Naive thymus-derived CD8-positive, alpha-beta T cell (primary cell): ENCODE data around the gene DERL2. TPM values are rescaled to one million over a fixed set of nuclear protein-coding genes. Genes with fewer than 3 reads are reported as not detected.

ENCODE experiments used
- ATAC-seq, 2 donors: fragments of 150-1000 bp; cut with Tn5 transposase in 1 of 2; sonication (Bioruptor Pico), chemical (Tn5 transposase) in 1 of 2; 1 replicate in 1 of 2; 2 replicates in 1 of 2; pipeline ENCODE4 v1.10.0; 2021; ENCODE audit warnings: mild to moderate bottlenecking in 2 of 2, moderate library complexity in 2 of 2
- POLR2A ChIA-PET: fragments of 350-600 bp; sonication (Branson Sonifier 250); formaldehyde crosslinking; loops from one replicate; lab custom pipeline; 2021; ENCODE audit warnings: antibody characterized with exemption; lab: Charles Lee
- DNase-seq, 10 donors: peaks; one replicate each; pipeline versions ENCODE4 v3.0.0 to v3.0.0-alpha.2; 2020 to 2022
- H3K27ac Mint-ChIP-seq, 10 donors: one replicate each; pipeline ENCODE4 v1.8.0; 2020 to 2022; ENCODE audit warnings: mild to moderate bottlenecking in 10 of 10, mixed read lengths in 10 of 10, moderate library complexity in 4 of 10, inconsistent platforms in 1 of 10
- H3K27me3 Mint-ChIP-seq, 5 donors: one replicate each; pipeline ENCODE4 v1.8.0; 2021 to 2022; ENCODE audit warnings: mixed read lengths in 5 of 5
- H3K36me3 Mint-ChIP-seq, 3 donors: one replicate each; pipeline ENCODE4 v1.8.0; 2020 to 2022; ENCODE audit warnings: mixed read lengths in 3 of 3, mild to moderate bottlenecking in 2 of 3, inconsistent platforms in 1 of 3
- H3K4me1 Mint-ChIP-seq, 4 donors: one replicate each; pipeline ENCODE4 v1.8.0; 2021 to 2022; ENCODE audit warnings: mixed read lengths in 4 of 4
- H3K4me3 Mint-ChIP-seq, 10 donors: one replicate each; pipeline ENCODE4 v1.8.0; 2020 to 2022; ENCODE audit warnings: mild to moderate bottlenecking in 10 of 10, mixed read lengths in 10 of 10, moderate library complexity in 6 of 10, inconsistent platforms in 1 of 10
- H3K9me3 Mint-ChIP-seq, 9 donors: one replicate each; pipeline ENCODE4 v1.8.0; 2020 to 2022; ENCODE audit warnings: mixed read lengths in 9 of 9, mild to moderate bottlenecking in 3 of 9, inconsistent platforms in 1 of 9, moderate library complexity in 1 of 9
- polyA plus RNA-seq, 3 donors: library from polyadenylated mRNA; unstranded; fragments of 300-500 nt; fragmentation: Illumina TruSeq; gene quantifications; one replicate each; pipeline ENCODE4 v1.2.3, GENCODE V29; 2021
- total RNA-seq, 8 experiments: library from RNA in 2 of 8; stranded (reverse) in 2 of 8; gene quantifications; one replicate each; pipeline ENCODE4 v1.2.3 and lab custom pipeline; 2021 to 2026

Gene DERL2
- total and polyA plus RNA-seq, 5 experiments from 2014 or later, result 56.5 to 86.7 (median 74.1) TPM

GRCh38 chr17:5500247-5500588, 14.2 kb upstream of the DERL2 start:
- DNase-seq (peak in 2 of 10 donors; percentile 22 to 30), ATAC-seq (no peak)
- no peaks in the 10 kb centered on the region for H3K27me3 Mint-ChIP-seq
- H3K9me3 Mint-ChIP-seq, result no peaks in the 10 kb centered on the region
- H3K4me1 Mint-ChIP-seq, result peaks cover 9 to 26% (median 20%) of the 10 kb centered on the region in 4 donors
- peak overlapping the region; percentile 81 to 98 (median 96) for H3K27ac Mint-ChIP-seq
- POLR2A ChIA-PET, result interaction anchor here (0.7 to 6.4 kb wide), 5 partner anchors 13 to 84 kb away, joined by 3 to 63 read pairs (median 4); partner anchors contain the start of genes DERL2, MIS12 and NLRP1
- peak overlapping the region; percentile 90 to 99 (median 96) for H3K4me3 Mint-ChIP-seq
- peaks cover 0 to 31% (median 0%) of the 10 kb centered on the region in 3 donors for H3K36me3 Mint-ChIP-seq

GRCh38 chr17:5499476-5500231, 13.7 kb upstream of the DERL2 start:
- no peaks in the 10 kb centered on the region for H3K9me3 Mint-ChIP-seq
- no peak for ATAC-seq
- POLR2A ChIA-PET, result interaction anchor here (0.6 to 6.4 kb wide), 6 partner anchors 12 to 201 kb away, joined by 3 to 63 read pairs (median 4); partner anchors contain the start of genes DERL2, MIS12 and NLRP1
- H3K36me3 Mint-ChIP-seq, result peaks cover 0 to 30% (median 0%) of the 10 kb centered on the region in 3 donors
- DNase-seq, result peak in 1 of 10 donors; percentile 9
- H3K4me1 Mint-ChIP-seq, result peaks cover 9 to 26% (median 20%) of the 10 kb centered on the region in 4 donors
- peak overlapping the region in 7 of 10 donors; percentile 21 to 96 (median 94) for H3K27ac Mint-ChIP-seq
- H3K4me3 Mint-ChIP-seq, result peak overlapping the region; percentile 90 to 99 (median 96)
- H3K27me3 Mint-ChIP-seq, result no peaks in the 10 kb centered on the region

GRCh38 chr17:5492970-5493369, 7.0 kb upstream of the DERL2 start:
- peak overlapping the region in 1 of 10 donors; percentile 16 for H3K27ac Mint-ChIP-seq
- H3K4me3 Mint-ChIP-seq, result no peak overlapping the region
- H3K4me1 Mint-ChIP-seq, result peaks cover 8 to 16% (median 14%) of the 10 kb centered on the region in 4 donors
- DNase-seq, result no peak
- no peaks in the 10 kb centered on the region for H3K9me3 Mint-ChIP-seq
- POLR2A ChIA-PET, result interaction anchor here (0.7 kb wide), 1 partner anchor 1648 kb away, joined by 4 read pairs; no protein-coding TSS in a partner anchor
- no peak for ATAC-seq
- no peaks in the 10 kb centered on the region for H3K27me3 Mint-ChIP-seq
- H3K36me3 Mint-ChIP-seq, result peaks cover 6 to 31% (median 6%) of the 10 kb centered on the region in 3 donors

GRCh38 chr17:5488752-5489151, 2.8 kb upstream of the DERL2 start:
- H3K9me3 Mint-ChIP-seq, result no peaks in the 10 kb centered on the region
- no peaks in the 10 kb centered on the region for H3K27me3 Mint-ChIP-seq
- peak overlapping the region in 2 of 10 donors; percentile 68 to 69 for H3K4me3 Mint-ChIP-seq
- H3K36me3 Mint-ChIP-seq, result peaks cover 6 to 44% (median 6%) of the 10 kb centered on the region in 3 donors
- DNase-seq (no peak), ATAC-seq (no peak)
- POLR2A ChIA-PET, result interaction anchor here (5.7 kb wide), 1 partner anchor 10 kb away, joined by 63 read pairs; a partner anchor contains a TSS
- H3K27ac Mint-ChIP-seq, result peak overlapping the region in 7 of 10 donors; percentile 56 to 98 (median 81)
- H3K4me1 Mint-ChIP-seq, result peaks cover 15 to 51% (median 49%) of the 10 kb centered on the region in 4 donors

- ATAC-seq (peak; percentile 92 to 93), DNase-seq (peak; percentile 92 to 99 (median 98))
- Mint-ChIP-seq H3K27me3 (no peaks in the 10 kb centered on the region), H3K36me3 (peaks cover 6 to 67% (median 14%) of the 10 kb centered on the region in 3 donors), H3K4me3 (peak within 1 kb of the TSS; percentile 93 to 97 (median 96)), H3K4me1 (peaks cover 19 to 63% (median 61%) of the 10 kb centered on the region in 4 donors), H3K9me3 (no peaks in the 10 kb centered on the region), H3K27ac (peak within 1 kb of the TSS; percentile 96 to 100 (median 98))
- POLR2A ChIA-PET, result interaction anchor here (0.5 to 5.7 kb wide), 15 partner anchors 9 to 1850 kb away, joined by 3 to 63 read pairs (median 5); partner anchors contain the start of genes C1QBP, CTNS, DHX33 and NLRP1
Observed at GRCh38 chr17:5486206-5487124, 487 bp upstream of the DERL2 start, which contains the start of gene MIS12. MIS12 (plus strand) TSS chr17:5486566; CDS start chr17:5488863, 2,297 bp downstream.

GRCh38 chr17:5481451-5481850, 4.5 kb downstream of the DERL2 start:
- POLR2A ChIA-PET, result no interaction called here
- Mint-ChIP-seq H3K4me3 (no peak overlapping the region), H3K4me1 (peaks cover 12 to 61% (median 49%) of the 10 kb centered on the region in 4 donors), H3K27me3 (no peaks in the 10 kb centered on the region), H3K36me3 (peaks cover 0 to 82% (median 26%) of the 10 kb centered on the region in 3 donors), H3K27ac (no peak overlapping the region), H3K9me3 (no peaks in the 10 kb centered on the region)
- DNase-seq (no peak), ATAC-seq (no peak)

- peaks cover 0 to 86% (median 26%) of the 10 kb centered on the region in 3 donors for H3K36me3 Mint-ChIP-seq
- H3K4me3 Mint-ChIP-seq, result no peak overlapping the region
- POLR2A ChIA-PET, result interaction anchor here (0.9 kb wide), 1 partner anchor 12 kb away, joined by 3 read pairs; the partner anchor contains the start of gene DHX33
- peak overlapping the region in 1 of 10 donors; percentile 73 for H3K27ac Mint-ChIP-seq
- no peak for ATAC-seq
- no peak for DNase-seq
- no peaks in the 10 kb centered on the region for H3K27me3 Mint-ChIP-seq
- peaks cover 12 to 61% (median 46%) of the 10 kb centered on the region in 4 donors for H3K4me1 Mint-ChIP-seq
- no peaks in the 10 kb centered on the region for H3K9me3 Mint-ChIP-seq
Observed at GRCh38 chr17:5480962-5481361, 5.0 kb downstream of the DERL2 start.

- Mint-ChIP-seq H3K4me3 (no peak overlapping the region), H3K9me3 (no peaks in the 10 kb centered on the region), H3K4me1 (peaks cover 10 to 42% (median 29%) of the 10 kb centered on the region in 4 donors), H3K27me3 (no peaks in the 10 kb centered on the region), H3K36me3 (peaks cover 0 to 97% (median 28%) of the 10 kb centered on the region in 3 donors), H3K27ac (no peak overlapping the region)
- ATAC-seq, result no peak
- no peak for DNase-seq
- POLR2A ChIA-PET, result no interaction called here
Observed at GRCh38 chr17:5478992-5479391, 7.0 kb downstream of the DERL2 start.

GRCh38 chr17:5473906-5474305, 12.1 kb downstream of the DERL2 start:
- DNase-seq, result no peak
- H3K27ac Mint-ChIP-seq, result peak overlapping the region in 2 of 10 donors; percentile 24 to 25
- no peaks in the 10 kb centered on the region for H3K9me3 Mint-ChIP-seq
- no peak overlapping the region for H3K4me3 Mint-ChIP-seq
- POLR2A ChIA-PET, result no interaction called here
- ATAC-seq, result no peak
- peaks cover 4 to 25% (median 14%) of the 10 kb centered on the region in 4 donors for H3K4me1 Mint-ChIP-seq
- H3K36me3 Mint-ChIP-seq, result peaks cover 0 to 70% (median 16%) of the 10 kb centered on the region in 3 donors
- H3K27me3 Mint-ChIP-seq, result no peaks in the 10 kb centered on the region

GRCh38 chr17:5472511-5472910, 13.5 kb downstream of the DERL2 start:
- Mint-ChIP-seq H3K9me3 (no peaks in the 10 kb centered on the region), H3K4me1 (peaks cover 8 to 25% (median 21%) of the 10 kb centered on the region in 4 donors), H3K4me3 (no peak overlapping the region), H3K36me3 (peaks cover 0 to 57% (median 5%) of the 10 kb centered on the region in 3 donors), H3K27me3 (no peaks in the 10 kb centered on the region), H3K27ac (peak overlapping the region in 1 of 10 donors; percentile 11)
- POLR2A ChIA-PET, result no interaction called here
- ATAC-seq (no peak), DNase-seq (no peak)

- peak; percentile 45 to 46 for ATAC-seq
- DNase-seq, result peak in 4 of 10 donors; percentile 11 to 18 (median 15)
- Mint-ChIP-seq H3K36me3 (peaks cover 0 to 22% (median 0%) of the 10 kb centered on the region in 3 donors), H3K27ac (peak overlapping the region; percentile 3 to 85 (median 54)), H3K4me3 (peak overlapping the region; percentile 72 to 91 (median 84)), H3K9me3 (no peaks in the 10 kb centered on the region), H3K27me3 (no peaks in the 10 kb centered on the region), H3K4me1 (peaks cover 26 to 43% (median 39%) of the 10 kb centered on the region in 4 donors)
- POLR2A ChIA-PET, result interaction anchor here (0.6 to 2.1 kb wide), 5 partner anchors 18 to 1325 kb away, joined by 3 to 41 read pairs (median 8); partner anchors contain the start of genes C1QBP, CYB5D2, DERL2 and MIS12
Observed at GRCh38 chr17:5468075-5468473, 17.9 kb downstream of the DERL2 start.
